ENCODE data around the gene NDC80.
A peak's percentile ranks its signal among the peaks of the same experiment; 100 is the strongest.
"Not testable (repeated sequence)": the region's sequence is repeated elsewhere in the genome, so short reads cannot be mapped to it uniquely, and the experiment has no call there.

Gene NDC80

DNA sequence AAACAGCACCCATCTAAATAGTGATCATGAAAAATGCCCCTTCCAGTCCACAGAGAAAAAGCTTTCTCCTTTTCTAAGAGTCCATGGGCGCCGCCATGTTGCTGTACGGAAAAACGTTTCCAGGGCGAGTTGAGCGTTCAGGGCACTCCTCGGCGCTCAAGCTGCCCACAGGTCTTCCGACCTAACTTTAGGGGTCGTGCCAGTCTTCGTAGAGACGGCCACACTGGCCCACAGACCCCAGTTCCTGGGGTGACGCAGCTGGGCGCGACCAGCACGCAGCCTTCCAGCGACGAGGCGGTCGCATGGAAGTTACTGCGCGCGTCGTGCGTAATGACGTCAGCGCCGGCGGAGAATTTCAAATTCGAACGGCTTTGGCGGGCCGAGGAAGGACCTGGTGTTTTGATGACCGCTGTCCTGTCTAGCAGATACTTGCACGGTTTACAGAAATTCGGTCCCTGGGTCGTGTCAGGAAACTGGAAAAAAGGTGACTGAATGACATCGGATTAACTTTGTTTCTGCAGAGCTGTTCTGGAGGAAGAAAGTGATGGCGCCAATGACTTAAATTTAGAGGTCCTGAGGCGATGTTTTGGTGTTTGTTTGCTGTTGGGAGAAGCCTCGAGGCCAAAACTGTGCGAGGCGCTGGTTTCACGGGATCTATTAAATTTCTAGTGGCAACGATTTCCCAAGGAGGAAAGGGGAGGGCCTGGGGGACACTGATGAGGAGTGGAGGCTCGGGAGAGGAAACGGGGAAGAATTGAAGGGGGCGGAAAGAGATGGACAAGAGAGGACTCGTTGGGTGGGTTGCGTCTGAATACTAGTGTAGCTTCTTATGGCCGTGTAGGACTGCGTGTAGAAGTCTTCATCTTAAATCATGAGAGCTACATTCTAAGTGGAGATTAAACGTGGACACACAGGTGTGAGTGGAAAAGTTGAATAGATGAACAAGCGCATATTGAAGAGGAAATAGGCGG, at the start of gene NDC80, which contains the start of gene METTL4:
TSS of gene NDC80 (plus strand) at position 358 of the 971 bp plus-strand sequence. CDS start 1,429 bp downstream, outside the sequence.
TSS of gene METTL4 (minus strand) at position 306 of the 971 bp plus-strand sequence. CDS start 4,289 bp downstream, outside the sequence.
- DNase-seq (ENCODE audit: low read depth in 2 of 2) = peak; percentile 63 to 76

DNA sequence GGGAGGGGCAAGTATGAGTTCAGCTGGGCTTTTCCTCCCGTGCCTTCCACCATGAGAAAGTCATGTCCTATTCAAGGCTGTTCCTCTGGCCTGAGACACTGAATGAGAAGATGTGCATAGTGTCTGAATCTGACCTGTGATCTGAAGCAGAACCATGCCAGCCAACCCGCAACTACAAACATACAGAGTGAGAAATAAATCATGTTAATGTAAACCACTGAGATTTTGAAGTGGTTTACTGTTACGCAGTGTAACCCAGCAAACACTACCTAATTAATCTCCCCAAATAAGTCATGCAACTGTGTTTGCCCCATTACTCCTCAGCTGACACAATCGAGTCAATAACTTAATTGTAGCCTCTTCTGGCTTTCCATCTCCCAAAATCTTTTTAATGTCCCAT, 49.2 kb upstream of the NDC80 start:
- DNase-seq (ENCODE audit: low read depth in 2 of 2) = no peak

- DNase-seq (ENCODE audit: low read depth in 2 of 2) = not testable (repeated sequence)
Measured at GRCh38 chr18:2524794-2525198, 46.6 kb upstream of the NDC80 start.

- DNase-seq (ENCODE audit: low read depth in 2 of 2) = no peak
Measured at GRCh38 chr18:2526329-2526728, 45.0 kb upstream of the NDC80 start.

- no peak for DNase-seq (ENCODE audit: low read depth in 2 of 2)
Measured at GRCh38 chr18:2529154-2529553, 42.2 kb upstream of the NDC80 start.

GRCh38 chr18:2531751-2532150, 39.6 kb upstream of the NDC80 start:
- no peak for DNase-seq (ENCODE audit: low read depth in 2 of 2)

DNA sequence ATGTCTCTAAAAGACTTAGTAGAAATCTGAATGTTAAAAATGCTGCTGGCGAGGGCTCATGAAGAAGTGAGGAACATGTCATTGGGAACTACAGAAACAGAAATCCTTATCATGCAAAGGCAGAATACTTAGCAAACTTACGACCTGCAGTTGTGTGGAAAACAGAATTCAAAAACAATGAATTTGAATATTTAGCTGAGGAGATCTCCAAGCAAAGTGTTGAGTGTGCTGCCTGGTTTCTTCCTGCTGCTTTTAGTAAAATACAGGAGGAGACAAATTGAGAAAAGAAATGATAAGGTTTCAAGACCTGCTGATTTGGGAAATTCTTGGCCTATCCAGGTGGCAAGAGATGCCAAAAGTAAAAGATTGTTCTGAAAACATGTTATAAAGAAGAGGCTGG, 38.6 kb upstream of the NDC80 start:
- DNase-seq (ENCODE audit: low read depth in 2 of 2) = no peak

DNA sequence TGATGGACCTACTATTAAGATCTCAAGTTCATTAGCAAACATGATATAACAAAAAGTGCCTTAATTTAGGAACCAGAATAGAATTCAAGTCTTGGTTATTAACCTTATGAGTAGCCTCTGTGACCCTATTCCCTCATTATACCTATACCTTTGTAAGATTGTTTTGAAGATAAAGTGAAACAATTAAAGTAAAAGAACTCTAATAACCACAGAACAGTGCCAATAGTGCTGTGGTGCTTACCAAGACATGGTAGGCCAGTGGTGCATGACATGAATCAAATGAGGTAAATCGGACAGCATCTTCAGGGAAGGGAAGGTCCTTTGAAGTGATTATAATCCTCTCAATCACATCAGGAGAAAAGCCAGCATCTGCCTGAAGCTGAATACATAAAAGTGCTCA, 36.5 kb upstream of the NDC80 start:
- no peak for DNase-seq (ENCODE audit: low read depth in 2 of 2)

- DNase-seq (ENCODE audit: low read depth in 2 of 2) = no peak
Measured at GRCh38 chr18:2535419-2535910, 35.9 kb upstream of the NDC80 start.

DNA sequence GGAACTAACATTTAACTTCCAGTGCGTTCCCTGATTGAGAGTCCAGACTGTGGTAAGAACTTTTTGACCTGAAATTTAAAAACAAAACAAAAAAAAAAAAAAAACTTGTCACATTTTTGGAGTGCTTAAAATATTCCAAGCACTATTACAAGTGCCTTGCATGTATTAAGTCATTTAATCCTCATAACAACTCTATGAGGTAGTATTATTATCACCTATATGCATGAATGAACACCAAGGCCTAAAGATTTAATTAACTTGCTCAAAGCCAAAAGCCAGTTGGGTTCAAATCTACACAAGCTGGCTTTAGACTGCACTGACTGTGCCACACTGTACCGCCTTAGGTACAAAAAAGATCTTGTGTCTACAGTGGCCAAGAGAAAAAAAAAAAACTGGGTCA, 35.3 kb upstream of the NDC80 start:
- no peak for DNase-seq (ENCODE audit: low read depth in 2 of 2)

DNA sequence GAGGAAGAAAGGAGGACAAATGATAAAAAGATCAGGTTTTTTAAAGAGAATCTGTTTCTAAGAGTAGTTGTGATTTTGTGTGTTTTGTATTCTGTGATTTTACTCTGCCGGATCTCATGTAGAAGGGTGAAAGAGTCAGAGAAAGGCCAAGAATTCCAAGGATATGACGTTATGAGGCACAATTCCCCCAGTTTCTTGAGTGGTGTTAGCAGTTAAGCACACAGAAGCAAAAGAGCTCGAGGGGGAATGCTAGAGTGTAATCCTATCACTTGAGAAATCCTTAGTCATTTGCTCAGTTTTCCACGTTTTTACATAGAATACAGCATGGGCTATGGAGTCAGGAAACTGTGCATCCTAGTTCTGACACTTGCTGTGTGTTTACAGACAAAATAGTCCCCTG, 34.9 kb upstream of the NDC80 start:
- DNase-seq (ENCODE audit: low read depth in 2 of 2) = no peak

- DNase-seq (ENCODE audit: low read depth in 2 of 2) = no peak
Measured at GRCh38 chr18:2537296-2537695, 34.1 kb upstream of the NDC80 start.

DNA sequence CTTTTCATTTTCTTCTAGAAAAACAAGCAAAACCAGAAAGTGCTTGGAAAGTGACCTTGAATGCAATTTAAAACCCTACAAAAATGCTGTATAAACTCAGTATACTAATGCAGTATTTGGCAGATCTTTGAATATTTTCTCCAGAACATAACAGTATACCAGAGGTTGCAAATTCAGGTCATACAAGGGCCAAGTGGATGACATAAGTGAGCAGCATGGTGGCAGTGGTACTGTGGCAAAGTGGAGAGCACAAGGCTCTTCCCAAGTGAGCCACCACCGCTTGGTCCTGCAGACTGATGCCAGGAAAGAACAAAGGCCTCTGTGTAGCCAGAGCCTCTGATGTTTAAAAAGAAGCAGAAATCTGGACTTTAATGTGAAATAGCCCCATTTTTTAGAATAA, 33.1 kb upstream of the NDC80 start:
- DNase-seq (ENCODE audit: low read depth in 2 of 2) = no peak

DNA sequence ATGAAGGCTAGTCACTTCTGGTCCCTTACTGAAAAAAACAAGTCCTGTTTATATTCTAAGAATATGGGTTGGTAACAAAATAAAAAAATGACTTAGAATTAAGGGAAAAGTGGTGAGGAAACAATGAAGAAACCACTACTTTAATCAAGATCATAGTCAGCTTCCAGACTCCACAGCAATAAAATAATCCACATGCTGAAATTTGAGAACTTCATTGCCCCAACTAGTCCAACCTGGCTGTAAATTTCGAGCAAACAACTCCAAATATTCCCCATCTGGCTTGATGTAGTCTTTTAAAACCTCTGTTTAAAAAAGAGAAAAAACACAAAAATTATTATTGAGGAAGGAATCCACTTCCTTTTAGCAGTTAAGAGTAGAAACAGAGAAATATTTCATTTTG, 32.5 kb upstream of the NDC80 start:
- no peak for DNase-seq (ENCODE audit: low read depth in 2 of 2)

- DNase-seq (ENCODE audit: low read depth in 2 of 2) = no peak
Measured at GRCh38 chr18:2540575-2540974, 30.8 kb upstream of the NDC80 start.

DNA sequence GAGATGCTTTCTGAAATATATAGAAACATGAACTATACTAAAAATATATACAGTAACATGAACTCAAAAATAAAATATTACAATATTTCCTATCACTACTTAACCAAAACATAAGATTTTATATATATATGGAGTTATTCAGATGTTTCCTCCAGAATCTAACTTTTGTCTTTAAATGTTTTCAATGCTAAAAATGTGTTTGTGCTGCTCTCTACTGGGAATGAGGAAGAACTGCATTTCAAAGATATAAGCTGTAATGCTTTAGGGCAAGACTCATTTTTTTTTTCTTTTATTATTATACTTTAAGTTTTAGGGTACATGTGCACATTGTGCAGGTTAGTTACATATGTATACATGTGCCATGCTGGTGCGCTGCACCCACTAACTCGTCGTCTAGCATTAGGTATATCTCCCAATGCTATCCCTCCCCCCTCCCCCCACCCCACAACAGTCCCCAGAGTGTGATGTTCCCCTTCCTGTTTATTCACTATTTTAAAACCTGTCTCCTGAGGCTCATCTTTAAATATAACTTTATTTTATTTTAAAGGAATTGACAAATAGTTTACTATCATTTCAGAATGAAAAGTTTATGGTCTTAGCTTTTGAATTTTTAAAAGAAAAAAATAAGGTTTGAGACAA, 29.3 kb upstream of the NDC80 start:
- not testable (repeated sequence) for DNase-seq (ENCODE audit: low read depth in 2 of 2)

GRCh38 chr18:2545155-2545554, 26.2 kb upstream of the NDC80 start:
- no peak for DNase-seq (ENCODE audit: low read depth in 2 of 2)

- DNase-seq (ENCODE audit: low read depth in 2 of 2) = no peak
Measured at GRCh38 chr18:2547477-2548087, 23.8 kb upstream of the NDC80 start.

- DNase-seq (ENCODE audit: low read depth in 2 of 2) = no peak
Measured at GRCh38 chr18:2549462-2549861, 21.9 kb upstream of the NDC80 start.

DNA sequence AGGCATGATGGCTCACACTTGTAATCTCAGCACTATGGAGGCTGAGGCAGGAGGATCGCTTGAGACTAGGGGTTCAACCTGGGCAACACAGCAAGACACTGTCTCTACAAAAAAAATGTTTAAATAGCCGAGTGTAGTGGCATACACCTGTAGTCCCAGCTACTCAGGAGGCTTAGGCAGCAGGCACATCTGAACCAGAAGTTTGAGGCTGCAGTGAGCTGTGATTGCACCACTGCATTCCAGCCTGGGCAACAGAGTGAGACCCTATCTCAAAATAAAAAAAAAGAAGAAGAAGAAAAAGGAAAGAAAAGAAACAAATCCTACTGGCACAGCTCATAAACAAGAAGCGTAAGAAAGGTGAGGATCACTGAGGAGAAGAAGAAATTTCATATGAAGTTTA, 19.9 kb upstream of the NDC80 start:
- DNase-seq (ENCODE audit: low read depth in 2 of 2) = no peak

GRCh38 chr18:2554696-2555095, 16.7 kb upstream of the NDC80 start:
- no peak for DNase-seq (ENCODE audit: low read depth in 2 of 2)

DNA sequence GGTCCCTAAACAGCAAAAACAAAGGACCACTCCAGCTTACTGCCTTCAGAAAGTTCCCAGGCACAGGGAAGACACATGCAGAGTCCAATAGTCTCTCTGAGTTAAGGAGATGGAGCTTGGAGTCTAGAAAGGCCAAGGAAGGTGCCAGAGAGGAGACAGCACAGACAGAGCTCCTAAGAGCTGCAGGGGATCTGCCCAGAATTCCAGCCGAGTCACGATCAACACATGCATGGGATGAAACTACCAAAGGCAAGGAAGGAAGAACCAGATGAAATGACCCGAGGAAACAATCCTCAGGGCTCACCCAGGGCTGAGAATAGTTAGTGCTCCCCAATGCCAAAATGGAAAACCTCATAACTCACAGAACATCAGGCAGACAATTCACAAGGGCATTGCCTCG, 15.5 kb upstream of the NDC80 start:
- DNase-seq (ENCODE audit: low read depth in 2 of 2) = no peak

Measured in stimulated activated CD4-positive, alpha-beta T cell treated with anti-CD3 and anti-CD28 coated beads, Interleukin-12 subunit alpha, Interleukin-12 subunit beta, amount 100 ng/mL, for 24 hours (primary cell).